Measurements from ENCODE around the gene LHPP.

Gene LHPP

GRCh38 chr10:124473070-124473469 lies 11.4 kb downstream of the LHPP start:
- DNase-seq: no peak

GRCh38 chr10:124474514-124475070 lies 13.0 kb downstream of the LHPP start:
- DNase-seq: peak; percentile 36 to 70

- no peak for DNase-seq
Observed at GRCh38 chr10:124476043-124476725, 14.6 kb downstream of the LHPP start.

GRCh38 chr10:124477614-124478363 lies 16.2 kb downstream of the LHPP start:
- DNase-seq: no peak

- DNase-seq: no peak
Observed at GRCh38 chr10:124478515-124478914, 16.9 kb downstream of the LHPP start.

- DNase-seq: no peak
Observed at GRCh38 chr10:124480860-124481259, 19.2 kb downstream of the LHPP start.

- DNase-seq: no peak
Observed at GRCh38 chr10:124481717-124482116, 20.1 kb downstream of the LHPP start.

- DNase-seq: no peak
Observed at GRCh38 chr10:124482236-124482800, 20.7 kb downstream of the LHPP start.

- DNase-seq: no peak
Observed at GRCh38 chr10:124482876-124483275, 21.3 kb downstream of the LHPP start.

- no peak for DNase-seq
Observed at GRCh38 chr10:124484031-124484430, 22.4 kb downstream of the LHPP start.

- DNase-seq: no peak
Observed at GRCh38 chr10:124484661-124485060, 23.0 kb downstream of the LHPP start.

GRCh38 chr10:124486635-124487034 lies 25.0 kb downstream of the LHPP start:
- no peak for DNase-seq

- DNase-seq: no peak
Observed at GRCh38 chr10:124491105-124491504, 29.5 kb downstream of the LHPP start.

GRCh38 chr10:124492266-124492665 lies 30.6 kb downstream of the LHPP start:
- no peak for DNase-seq

GRCh38 chr10:124493214-124493882 lies 31.7 kb downstream of the LHPP start:
- DNase-seq: no peak

- DNase-seq: no peak
Observed at GRCh38 chr10:124494046-124494807, 32.6 kb downstream of the LHPP start.

GRCh38 chr10:124495162-124495561 lies 33.5 kb downstream of the LHPP start:
- DNase-seq: no peak

- DNase-seq: no peak
Observed at GRCh38 chr10:124495725-124496124, 34.1 kb downstream of the LHPP start.

GRCh38 chr10:124496150-124496549 lies 34.5 kb downstream of the LHPP start:
- DNase-seq: no peak

GRCh38 chr10:124496620-124497019 lies 35.0 kb downstream of the LHPP start:
- DNase-seq: no peak

GRCh38 chr10:124497196-124497881 lies 35.7 kb downstream of the LHPP start:
- DNase-seq: no peak

- no peak for DNase-seq
Observed at GRCh38 chr10:124498056-124498455, 36.4 kb downstream of the LHPP start.

Data from NCI-H2081 (cell line).